GM18858 (cell line): Measurements from ENCODE around the gene IL7R.

Experiments
- ATAC-seq: cut with Tn5 transposase; IDR thresholded peaks from one replicate; pipeline ENCODE4 v1.9.1; 2021; ENCODE audit not compliant: unreplicated experiment

The IL7R gene

DNA sequence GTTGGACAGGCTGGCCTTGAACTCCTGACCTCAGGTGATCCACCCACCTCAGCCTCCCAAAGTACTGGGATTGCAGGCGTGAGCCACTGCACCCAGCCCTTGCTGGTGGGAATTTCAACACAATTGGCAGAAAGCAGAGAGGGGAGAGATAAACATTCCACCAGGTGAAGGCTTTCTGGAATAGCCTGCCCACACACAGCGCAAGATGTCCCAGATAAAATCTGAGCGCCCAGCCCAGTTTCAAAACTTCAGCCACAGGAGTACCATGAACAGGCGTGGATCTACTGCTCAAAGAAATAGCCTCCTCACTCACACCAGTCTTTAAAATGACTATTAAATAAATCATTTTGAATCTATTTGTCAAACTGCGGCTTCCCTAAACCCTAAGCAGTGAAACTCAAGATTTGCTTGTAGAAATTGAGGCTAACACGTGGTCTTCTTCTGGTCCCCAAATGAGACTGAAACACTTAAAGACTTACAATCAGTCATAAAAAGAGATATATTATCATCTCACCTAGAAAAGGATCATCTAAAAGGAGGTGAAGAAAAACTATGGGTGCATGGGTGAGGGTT is 47.0 kb downstream of the IL7R start:
- no peak for ATAC-seq

DNA sequence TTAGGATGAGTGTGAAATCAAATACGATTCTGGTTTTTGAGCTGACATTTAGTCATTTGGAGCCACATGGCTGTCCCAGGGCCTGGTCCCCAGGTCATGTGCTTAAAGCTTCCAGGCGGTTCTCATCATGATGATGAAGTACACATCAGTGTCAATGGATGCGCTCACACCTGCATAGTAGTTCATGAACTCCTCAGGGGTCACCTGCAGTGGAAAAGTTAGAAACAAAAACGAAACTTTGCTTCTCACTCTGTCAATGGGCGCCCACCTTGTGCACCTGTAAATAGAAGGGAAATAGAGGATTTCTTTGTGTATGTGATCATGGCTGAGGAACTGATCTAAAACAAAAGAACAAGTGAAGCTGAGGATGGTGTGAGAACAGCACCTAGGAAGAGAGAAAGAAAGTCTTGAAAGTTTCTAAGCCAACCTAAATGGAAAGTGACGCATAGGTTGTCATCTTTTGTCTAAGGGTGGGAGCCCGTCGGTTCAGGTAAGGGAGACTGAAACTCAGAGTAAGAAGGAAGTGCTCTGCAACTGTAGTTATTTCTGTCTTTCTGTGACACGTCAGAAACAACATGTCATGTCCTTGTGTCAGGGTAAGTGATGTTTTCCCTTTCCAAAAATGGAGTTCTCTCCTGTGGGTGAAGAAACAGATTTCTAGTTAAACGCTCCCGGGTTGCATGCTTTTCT is 47.9 kb downstream of the IL7R start:
- peak; percentile 65 for ATAC-seq

DNA sequence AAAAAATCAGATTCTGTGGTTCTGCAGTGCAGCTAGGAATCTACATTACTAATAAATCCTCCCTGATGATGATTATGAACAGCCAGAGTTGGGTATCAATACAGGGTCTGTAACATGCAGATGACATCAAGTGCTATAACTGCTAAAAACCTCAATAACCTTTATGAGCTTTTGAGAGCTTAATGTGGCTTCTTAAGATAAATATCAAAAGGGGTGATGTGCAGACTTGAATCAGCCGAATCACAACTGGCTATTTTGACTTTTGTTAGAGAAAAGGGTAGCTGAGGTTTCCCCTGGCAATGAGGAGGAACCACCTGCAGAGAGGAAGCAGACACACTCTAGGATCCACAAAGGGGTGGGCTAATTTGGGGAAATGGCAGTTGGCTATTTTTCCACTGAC is 51.5 kb downstream of the IL7R start:
- ATAC-seq = no peak

DNA sequence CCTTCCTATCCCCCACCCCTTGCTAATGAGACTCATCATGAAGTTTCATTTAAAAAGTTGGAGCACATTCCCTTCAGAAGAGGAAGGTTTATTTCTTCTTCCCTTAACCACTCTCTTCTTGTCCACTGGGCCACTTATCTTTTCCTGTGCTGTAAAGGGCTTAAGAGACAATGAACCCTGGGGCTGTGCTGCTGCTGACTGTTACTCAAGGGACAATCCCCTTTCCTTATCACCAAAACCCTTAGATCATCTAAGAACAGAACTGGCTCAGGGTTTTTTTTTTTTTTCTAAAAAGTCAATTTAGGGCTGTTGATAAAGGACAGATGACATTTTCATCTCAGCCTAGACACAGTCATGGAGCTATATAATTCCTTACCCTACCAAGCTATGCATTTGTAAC is 52.1 kb downstream of the IL7R start:
- ATAC-seq = no peak

DNA sequence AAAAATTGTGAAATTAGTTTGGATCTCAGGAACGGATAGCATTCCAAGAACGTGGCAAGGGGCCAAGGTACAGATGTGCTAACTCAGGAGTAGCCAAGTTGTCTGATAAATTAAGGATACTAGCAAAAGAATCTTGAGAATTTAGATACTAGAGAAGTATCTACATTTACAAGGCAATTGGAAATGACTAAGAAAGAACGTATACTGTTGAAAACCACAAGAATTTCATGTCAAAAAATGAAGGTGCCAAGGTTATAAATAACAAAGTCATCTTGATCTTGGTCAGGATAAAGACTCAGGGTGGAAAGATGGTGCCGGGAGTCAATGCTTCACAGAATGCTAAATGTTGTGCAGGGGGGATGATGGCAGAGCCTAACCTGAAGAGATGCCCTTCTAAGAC is 62.5 kb downstream of the IL7R start:
- no peak for ATAC-seq

DNA sequence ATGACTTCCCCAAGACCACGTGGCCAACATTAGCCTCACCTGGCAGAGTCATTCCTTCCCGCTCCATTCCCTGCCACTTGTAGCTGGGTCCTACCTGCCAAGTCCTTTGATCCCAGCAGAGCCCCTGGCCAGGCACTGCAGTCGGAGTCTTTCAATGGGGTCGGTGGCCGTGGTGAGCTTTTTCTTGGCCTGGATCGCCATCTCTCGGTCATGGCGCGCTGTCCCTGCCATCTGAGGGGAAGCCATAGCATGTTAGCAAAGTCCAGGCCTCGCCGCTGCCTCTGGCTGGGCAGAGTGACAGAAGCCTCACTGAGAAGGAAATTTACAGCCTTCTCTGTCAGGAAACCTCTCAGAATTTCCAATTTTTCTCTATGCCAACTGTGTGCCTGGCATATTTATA is 64.2 kb downstream of the IL7R start:
- ATAC-seq = no peak

DNA sequence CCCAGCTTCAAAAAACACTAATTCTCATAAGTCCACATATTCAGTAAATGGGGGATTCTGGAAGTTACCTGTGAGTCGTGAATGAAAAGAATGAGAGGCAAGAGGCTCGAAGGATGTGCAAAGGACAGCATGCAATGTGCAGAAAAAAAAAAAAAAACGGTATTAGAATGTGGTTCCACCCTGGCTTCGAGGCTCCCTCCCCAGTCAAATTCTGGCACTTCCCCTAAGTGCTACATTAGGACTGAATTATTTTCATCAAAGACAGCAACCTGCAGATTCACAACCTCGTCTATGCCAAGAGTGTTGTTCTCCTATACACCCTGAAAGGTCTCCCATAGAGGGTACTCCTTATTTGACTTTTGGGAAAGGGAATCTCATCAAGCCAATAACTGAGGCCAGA is 65.2 kb downstream of the IL7R start:
- ATAC-seq = no peak

DNA sequence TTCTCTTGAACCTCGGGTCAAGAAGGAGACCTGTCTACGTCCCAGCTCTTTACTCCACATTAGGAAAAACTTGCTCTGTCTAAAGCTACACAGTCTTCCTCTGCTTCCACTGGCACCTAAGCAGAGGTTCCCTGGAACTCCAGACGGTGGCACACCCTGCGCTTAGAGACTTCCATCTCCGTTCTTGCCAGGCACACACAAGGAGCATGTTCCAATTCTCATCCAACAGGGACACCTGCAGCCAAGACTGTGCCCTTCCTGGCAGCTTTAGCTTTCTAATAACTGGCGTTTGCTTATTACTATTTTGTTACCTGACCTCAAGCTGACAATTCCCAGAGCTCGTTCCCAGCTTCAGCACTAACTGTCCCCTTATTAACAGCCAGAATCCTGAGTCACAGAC is 65.8 kb downstream of the IL7R start:
- ATAC-seq = no peak

DNA sequence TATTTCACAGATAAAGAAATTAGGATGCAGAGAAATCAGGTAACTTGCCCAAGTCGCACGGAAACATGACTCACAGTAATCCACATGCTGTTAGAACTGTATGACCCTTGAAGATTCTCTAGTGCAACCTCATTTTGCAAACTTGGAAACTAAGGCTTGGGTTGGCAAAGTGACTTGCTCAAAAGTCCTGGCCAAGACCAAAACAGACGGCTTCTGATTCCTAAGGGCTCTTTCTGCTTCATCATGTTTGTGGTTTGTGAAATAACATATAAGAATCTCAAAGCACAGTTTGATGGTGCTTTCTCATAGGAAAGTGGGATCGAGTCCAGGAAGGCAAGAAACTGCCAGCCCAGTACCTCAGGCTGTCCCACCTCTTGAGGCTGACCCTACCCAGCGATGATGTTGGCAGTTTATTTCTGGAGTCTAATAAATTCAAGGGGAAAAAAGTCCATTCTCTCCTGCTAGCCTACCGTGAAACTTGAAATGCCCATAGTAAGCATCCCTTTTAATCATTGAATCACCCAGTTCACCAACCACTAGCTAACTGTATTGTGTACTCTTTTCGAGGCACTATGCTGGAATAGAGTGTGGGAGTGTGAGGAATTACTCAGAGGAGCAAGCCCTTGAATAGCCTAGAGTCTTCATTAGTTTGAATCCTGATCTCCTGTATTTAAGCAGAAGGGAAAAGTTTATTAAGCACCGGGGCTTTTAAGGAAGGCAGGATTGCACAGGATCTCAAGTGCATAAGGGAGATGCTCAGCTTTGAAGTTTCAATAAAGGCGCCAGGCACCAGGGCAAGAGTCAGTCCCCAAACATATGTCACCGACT is 67.6 kb downstream of the IL7R start:
- no peak for ATAC-seq

DNA sequence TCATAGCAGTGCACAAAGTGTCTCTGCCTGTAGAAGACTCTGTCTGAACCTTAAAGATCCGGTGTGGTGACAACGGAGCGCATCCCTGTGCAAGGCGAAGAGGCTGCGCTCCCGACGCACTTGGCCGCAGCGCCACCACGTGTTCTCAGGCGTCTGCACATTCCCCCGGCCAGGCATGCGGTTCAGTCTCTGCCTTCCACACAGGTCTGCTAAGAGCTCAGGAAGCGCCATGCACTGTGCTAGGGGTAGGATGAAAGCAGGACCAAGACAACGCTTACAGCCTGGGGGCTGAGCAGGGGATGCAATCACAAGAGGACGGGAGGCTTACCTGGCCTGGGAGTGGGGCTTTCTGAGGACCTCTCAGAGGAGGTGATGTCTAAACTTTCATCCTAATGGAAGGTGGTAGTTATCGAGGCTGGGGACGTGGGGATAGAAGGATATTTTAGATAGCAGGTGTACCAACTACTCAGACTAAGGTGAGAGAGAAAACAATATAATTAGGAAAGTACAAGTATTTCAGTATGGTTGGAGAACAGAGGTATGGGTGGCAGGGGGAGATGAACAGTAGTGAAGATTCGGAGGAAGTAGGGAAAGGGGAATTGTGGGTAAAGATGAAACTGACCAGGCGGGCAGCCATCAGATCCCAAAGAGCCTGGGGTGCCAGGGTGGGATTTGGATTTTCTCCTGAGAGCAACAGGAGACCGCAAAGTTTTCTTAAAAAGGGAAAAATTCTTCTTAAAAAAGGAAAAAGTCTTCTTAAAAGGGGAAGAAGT is 68.4 kb downstream of the IL7R start:
- ATAC-seq = peak; percentile 68

DNA sequence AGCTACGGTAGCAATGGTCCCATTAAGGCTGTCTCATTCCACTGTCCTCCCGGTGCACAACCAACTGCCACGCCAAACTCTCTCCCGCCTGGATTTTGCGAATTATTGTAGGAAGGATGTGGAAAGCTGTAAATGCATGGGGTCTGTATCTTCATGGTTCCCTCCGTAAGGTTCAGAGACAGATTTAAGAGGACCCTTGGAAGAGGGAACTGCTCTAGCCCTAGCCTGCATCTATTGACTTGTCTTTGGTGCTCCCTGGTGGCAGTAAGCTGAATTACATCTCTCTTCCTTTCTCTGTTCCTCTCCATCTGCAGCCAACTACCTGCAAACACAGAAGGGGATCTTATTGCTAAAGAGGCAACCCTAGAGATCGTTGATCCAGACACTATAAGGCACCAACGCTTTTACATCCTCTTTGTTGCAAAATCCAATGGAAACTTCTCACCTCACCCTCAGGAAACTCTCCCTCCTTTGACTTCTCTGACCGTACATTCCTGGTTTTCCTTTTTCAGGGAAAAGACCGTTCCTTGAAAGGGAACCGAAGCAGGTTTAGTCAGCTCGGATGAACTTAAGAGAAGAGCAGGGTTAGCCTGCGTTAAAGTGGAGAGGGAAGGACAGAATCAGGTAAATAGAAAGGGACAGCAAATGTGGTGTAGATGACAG is 69.8 kb downstream of the IL7R start:
- ATAC-seq = peak; percentile 66
